Measurements from ENCODE around the gene AARS2.
"Not testable (repeated sequence)": the region's sequence is repeated elsewhere in the genome, so short reads cannot be mapped to it uniquely, and the experiment has no call there.

Gene AARS2

DNA sequence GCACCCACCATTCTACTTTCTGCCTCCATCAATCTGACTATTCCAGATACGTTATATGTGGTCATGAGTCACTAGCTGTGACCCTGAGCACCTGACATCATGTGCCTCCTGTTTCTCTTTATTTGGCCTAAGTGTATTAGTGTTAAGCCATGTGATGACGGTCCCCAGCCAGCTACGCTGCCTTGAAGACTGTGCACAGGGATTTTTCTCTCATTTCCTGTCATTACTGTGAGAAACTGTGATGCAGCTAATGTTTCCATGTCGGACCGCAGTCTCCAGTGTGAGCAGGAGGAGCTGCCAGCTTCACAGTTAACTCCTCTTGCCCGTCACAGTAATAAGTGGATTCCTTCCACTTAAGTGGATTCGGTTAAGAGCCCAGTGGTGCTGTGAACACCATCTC, 19.4 kb upstream of the AARS2 start:
- no peak for DNase-seq (ENCODE audit: low read depth in 2 of 2)

- DNase-seq (ENCODE audit: low read depth in 2 of 2), result no peak
Measured at GRCh38 chr6:44329858-44330257, 16.7 kb upstream of the AARS2 start.

GRCh38 chr6:44328203-44328602, 15.1 kb upstream of the AARS2 start:
- not testable (repeated sequence) for DNase-seq (ENCODE audit: low read depth in 2 of 2)

- DNase-seq (ENCODE audit: low read depth in 2 of 2), result no peak
Measured at GRCh38 chr6:44327760-44328159, 14.6 kb upstream of the AARS2 start.

DNA sequence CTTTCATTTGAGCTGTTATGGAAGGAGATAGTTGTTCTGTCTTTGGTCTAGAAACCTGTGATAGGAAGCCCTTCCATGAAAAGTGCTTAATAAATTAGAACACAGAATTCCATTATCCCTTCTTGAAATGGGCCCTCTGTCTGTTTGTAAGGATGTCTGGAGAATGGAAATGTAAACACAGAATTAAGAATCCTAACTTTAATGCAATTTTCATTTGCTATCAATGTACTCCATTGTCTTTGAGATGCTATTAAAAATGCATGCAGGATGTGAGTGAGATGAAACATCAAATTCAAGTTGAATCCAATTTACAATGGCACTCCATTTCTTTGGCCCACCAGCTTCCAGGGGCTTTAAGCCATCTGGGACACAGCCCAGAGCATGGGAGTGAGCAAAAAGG, 13.9 kb upstream of the AARS2 start:
- no peak for DNase-seq (ENCODE audit: low read depth in 2 of 2)

- no peak for DNase-seq (ENCODE audit: low read depth in 2 of 2)
Measured at GRCh38 chr6:44321210-44321609, 8.1 kb upstream of the AARS2 start.

DNA sequence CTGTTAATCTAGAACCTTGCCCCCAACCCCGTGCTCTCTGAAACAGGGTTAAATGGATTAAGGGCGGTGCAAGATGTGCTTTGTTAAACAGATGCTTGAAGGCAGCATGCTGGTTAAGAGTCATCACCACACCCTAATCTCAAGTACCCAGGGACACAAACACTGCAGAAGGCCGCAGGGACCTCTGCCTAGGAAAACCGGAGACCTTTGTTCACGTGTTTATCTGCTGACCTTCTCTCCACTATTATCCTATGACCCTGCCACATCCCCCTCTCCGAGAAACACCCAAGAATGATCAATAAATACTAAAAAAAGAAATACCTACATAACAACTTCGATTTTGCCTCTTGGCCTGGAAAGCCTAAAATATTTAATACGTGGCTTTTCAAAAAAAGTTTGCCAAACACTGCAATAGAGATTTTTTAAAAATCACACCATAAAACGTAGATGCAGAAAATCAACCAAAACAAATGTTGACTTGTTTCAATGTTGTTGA, 4.0 kb upstream of the AARS2 start:
- not testable (repeated sequence) for DNase-seq (ENCODE audit: low read depth in 2 of 2)

GRCh38 chr6:44316481-44316880, 3.3 kb upstream of the AARS2 start:
- DNase-seq (ENCODE audit: low read depth in 2 of 2), result no peak

DNA sequence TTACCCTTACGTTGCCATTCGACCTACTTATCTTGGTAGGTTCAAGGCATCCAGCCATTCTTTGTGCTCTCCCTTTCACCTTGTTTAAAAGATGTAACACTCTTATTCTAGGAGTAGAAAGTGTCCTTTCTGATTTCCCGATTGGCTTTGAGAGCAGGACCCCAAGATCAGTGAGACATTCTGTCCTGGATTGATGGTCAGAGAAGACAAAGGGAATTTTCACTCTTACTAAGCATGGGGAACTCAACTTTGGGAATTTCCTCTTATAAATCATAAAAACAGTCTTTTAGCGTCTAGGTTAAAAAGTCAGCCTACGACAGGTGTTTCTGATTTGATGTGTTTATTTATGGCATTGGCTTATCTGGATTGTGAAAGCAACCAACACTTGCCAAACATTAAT, 2.8 kb upstream of the AARS2 start:
- DNase-seq (ENCODE audit: low read depth in 2 of 2), result no peak

GRCh38 chr6:44315516-44315915, 2.4 kb upstream of the AARS2 start:
- DNase-seq (ENCODE audit: low read depth in 2 of 2), result no peak

- DNase-seq (ENCODE audit: low read depth in 2 of 2), result not testable (repeated sequence)
Measured at GRCh38 chr6:44314657-44315056, 1.5 kb upstream of the AARS2 start.

DNA sequence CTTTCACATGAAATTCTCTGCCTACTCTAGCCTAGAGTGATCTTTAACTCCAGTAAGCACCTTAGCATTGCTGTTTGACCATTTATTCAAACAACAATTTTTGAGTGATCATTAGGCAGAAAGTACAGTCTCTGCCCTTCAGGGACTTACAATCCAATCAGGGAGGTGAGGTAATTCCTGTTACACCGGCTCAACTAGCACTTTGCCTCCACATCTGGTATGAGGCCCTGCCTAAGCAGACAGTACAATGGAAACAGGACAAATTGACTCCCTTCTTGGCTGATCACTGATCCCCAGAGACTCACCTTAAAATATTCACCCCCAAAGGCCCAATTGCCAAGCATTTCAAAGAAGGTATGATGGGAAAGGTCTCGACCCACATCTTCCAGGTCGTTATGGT, 1.4 kb downstream of the AARS2 start:
- DNase-seq (ENCODE audit: low read depth in 2 of 2), result no peak

GRCh38 chr6:44311304-44311703, 1.8 kb downstream of the AARS2 start:
- DNase-seq (ENCODE audit: low read depth in 2 of 2), result no peak

DNA sequence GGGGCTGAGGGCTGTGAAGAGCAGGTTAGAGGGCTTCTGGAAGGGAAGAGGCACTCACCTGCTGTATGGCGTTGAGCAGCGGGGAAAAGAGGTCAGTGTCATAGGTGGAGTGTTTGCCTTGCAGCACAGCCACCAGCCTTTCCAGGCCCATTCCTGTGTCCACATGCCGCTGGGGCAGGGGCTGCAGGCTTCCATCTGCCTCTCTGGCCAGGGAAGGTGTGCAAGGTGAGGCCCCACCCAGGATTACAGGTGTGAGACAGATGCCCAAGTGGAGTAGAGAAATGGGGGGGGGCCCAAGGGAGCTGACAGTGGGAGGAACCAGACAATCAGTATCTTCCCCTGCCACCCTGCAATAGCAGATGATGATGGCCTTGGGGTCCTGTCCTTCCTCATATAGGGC, 2.9 kb downstream of the AARS2 start:
- DNase-seq (ENCODE audit: low read depth in 2 of 2), result no peak

- no peak for DNase-seq (ENCODE audit: low read depth in 2 of 2)
Measured at GRCh38 chr6:44309631-44310030, 3.5 kb downstream of the AARS2 start.

GRCh38 chr6:44309092-44309491, 4.1 kb downstream of the AARS2 start:
- DNase-seq (ENCODE audit: low read depth in 2 of 2), result no peak

- DNase-seq (ENCODE audit: low read depth in 2 of 2), result no peak
Measured at GRCh38 chr6:44307217-44307616, 5.9 kb downstream of the AARS2 start.

DNA sequence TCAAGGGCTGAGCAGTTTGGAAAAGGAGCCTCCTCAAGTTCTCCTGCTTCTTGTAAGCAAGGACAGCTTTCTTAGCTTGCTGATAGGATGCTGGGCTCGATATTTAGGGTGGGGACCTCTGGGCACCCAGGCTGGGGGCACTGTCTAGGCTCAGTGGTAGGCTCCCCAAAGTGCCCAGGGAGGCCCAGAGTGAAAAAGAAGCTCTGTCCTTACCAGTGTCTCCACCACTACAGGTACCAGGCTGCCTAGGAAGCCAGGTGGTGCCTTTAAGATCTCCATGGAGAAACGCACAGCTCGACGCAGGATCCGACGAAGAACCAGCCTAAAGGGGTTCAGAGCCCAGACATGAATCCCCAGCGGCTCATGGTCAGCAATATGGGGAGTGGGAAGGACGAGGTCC, 6.4 kb downstream of the AARS2 start:
- no peak for DNase-seq (ENCODE audit: low read depth in 2 of 2)

DNA sequence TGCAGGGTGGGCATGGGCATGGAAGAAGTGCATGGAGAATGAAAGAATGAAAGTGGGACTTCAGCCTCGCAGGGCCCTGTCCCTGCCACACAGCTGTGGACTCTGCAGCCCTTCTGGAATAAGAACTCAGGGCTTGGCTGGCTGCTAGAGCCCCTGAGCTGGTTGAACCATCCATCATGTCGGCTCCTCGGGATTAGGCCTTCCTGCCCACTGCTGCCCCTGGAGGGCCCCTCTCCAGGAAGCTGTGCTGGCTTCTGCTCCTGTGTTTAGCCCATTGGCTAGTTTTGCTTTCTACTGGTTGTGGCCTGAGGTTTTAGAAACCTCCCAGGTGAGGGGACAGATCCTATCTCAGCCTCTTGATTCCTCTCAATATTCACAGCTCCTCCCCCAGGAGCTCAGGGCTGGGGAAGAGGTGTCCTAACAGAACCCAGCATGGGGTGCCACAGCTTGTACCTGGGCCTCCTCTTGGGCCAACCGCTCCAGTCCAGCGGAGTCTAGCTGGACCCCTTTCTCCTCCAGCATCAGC, 7.9 kb downstream of the AARS2 start:
- DNase-seq (ENCODE audit: low read depth in 2 of 2), result no peak

- peak in 1 of 2 donors; percentile 4 for DNase-seq (ENCODE audit: low read depth in 2 of 2)
Measured at GRCh38 chr6:44304282-44305199, 8.6 kb downstream of the AARS2 start.

GRCh38 chr6:44303842-44304241, 9.3 kb downstream of the AARS2 start:
- DNase-seq (ENCODE audit: low read depth in 2 of 2), result no peak

GRCh38 chr6:44302856-44303255, 10.3 kb downstream of the AARS2 start:
- no peak for DNase-seq (ENCODE audit: low read depth in 2 of 2)
